GM19328 (cell line): ENCODE measurements around the gene NDEL1.

Source experiments
- ATAC-seq: cut with Tn5 transposase; IDR thresholded peaks from one replicate; pipeline ENCODE4 v1.9.1; 2021; ENCODE audit warnings: mild to moderate bottlenecking, moderate library complexity; ENCODE audit not compliant: unreplicated experiment

Gene NDEL1

GRCh38 chr17:8476741-8477140 lies 41.1 kb downstream of the NDEL1 start:
- ATAC-seq = no peak

- no peak for ATAC-seq
Observed at GRCh38 chr17:8477171-8477570, 41.5 kb downstream of the NDEL1 start.

- no peak for ATAC-seq
Observed at GRCh38 chr17:8477715-8478441, 42.2 kb downstream of the NDEL1 start.

GRCh38 chr17:8479431-8479947 lies 43.8 kb downstream of the NDEL1 start:
- ATAC-seq = no peak

GRCh38 chr17:8480011-8480976 lies 44.6 kb downstream of the NDEL1 start:
- no peak for ATAC-seq

GRCh38 chr17:8481089-8481488 lies 45.4 kb downstream of the NDEL1 start:
- no peak for ATAC-seq

DNA sequence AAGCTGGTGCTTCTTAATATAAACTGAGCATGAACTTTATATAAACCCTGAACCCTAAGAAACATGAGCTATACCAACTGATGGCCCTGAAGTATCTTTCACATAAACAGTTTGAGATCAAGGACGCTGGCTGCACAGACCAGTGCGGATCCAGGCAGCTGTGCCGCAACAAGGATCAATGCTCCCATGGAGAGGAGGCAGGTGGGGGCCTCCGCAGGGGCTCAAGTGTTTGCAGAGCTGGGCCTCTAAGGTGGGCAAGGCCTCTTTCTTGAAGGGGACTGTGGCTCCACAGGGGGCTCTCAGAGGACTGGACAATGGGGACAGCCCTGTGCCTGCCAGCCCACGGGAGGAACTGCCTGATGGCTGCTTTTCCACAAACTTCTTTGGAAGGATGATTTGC lies 46.0 kb downstream of the NDEL1 start:
- ATAC-seq = no peak

DNA sequence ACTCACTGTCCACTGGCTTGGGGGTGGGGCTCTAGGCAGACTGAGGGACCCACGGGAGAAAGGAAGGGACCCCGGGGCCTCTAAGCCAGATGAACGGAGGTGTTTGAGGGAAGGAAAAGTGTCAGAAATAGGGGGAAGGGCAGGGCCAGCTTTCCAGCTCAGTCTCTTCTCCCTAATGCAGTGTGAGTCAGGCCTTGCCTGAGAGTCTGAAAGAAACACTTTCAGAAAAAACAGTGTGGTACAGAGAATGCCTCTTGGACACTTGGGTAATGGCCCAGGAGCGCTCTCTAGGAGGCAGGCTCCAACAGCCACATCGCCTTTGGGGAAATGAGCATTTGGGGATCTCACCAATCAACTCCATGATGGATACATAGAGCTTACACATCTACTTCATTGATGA lies 46.9 kb downstream of the NDEL1 start:
- ATAC-seq = no peak

DNA sequence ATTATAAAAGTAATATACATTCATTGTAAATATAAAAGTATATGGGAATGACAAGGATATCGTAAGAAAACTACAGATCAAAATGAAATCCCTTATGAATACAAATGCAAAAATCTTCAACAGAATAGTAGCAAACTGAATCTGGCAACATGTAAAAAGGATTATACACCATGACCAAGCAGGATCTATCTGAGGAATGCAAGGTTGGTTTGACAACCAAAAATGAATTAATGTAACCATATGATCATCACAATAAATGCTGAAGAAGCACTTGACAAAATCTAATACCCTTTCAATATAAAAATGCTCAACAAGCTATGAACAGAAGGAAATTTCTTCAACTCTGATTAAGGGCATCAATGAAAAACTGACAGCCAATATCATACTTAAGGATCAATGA lies 48.8 kb downstream of the NDEL1 start:
- no peak for ATAC-seq

DNA sequence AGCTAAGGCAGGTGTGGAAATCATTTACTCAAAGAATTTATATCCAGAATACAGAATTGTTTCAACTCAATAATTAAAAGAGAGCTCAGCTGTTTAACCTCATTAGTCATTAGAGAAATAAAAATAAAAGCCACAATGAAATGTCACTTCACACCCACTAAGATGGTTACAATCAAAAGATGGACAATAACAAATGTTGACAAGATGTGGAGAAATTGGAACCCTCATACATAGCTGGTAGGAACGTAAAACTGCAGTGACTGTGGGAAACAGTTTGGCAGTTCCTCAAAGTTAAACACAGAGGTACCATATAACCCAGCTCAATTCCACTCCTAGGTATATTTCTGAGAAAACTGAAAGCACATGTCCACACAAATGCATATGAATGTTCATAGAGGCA lies 49.8 kb downstream of the NDEL1 start:
- ATAC-seq = no peak

DNA sequence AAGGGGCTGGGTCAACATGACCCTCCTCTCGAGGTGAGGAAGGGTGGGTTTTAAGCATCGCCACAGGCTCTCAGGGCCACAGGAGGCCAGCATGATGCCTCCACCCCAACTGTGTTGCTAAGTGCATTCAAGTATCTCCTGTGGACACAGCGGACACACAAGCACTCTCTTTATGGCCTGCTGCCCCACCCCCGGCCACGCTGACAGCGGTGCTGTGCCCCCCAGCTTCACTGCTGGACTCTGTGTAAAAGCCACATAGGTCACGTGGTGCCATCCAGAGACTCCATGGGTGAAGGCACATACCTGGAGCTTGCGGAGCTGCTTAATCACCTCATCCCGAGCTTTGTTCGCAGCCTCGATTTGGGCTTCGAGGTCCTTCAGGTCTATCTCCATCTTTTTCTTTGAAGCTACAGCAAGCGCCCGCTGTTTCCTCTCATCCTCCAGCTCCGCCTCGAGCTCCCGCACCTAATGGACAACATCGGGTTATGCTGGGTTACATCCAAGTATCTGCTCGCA lies 51.5 kb downstream of the NDEL1 start:
- ATAC-seq = no peak

DNA sequence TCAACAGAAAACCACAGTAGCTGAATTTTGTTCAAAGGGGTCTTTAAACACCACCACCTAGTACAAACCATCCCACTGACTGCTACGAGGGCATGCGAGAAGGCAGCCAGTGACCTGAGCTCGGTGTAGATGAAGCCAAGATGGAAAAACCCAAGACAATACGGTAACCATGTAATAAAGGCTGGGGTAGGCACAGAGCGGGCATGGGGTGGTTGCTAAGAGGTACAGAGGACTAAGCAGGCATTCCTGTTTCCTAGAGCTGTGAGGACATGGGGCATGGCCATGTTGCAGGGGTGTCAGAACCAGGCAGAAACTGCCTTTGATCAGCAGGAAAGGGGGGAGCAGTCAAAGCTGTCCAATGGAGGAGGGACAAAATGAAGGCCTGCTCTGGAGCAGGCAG lies 52.1 kb downstream of the NDEL1 start:
- ATAC-seq = no peak

DNA sequence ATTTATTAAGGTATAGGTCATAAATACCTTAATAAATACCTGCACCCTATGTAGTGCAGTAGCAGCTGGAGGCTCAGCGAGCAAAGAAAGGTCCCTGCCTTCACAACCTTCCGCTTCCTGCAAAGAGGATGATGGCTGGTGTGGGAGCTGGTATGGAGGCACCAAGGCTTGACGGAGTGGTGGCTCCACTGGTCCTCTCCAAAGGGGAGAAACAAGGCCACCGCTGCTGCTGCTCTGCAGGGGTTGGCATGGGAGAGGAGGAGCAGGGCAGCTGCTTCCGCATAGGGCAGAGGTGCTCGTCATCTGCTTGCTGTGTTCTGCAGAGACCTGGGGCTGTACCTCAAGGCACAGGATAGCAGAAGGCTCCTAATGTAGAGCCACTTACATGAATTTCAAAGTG lies 52.8 kb downstream of the NDEL1 start:
- no peak for ATAC-seq

GRCh38 chr17:8488901-8489300 lies 53.2 kb downstream of the NDEL1 start:
- ATAC-seq = no peak

DNA sequence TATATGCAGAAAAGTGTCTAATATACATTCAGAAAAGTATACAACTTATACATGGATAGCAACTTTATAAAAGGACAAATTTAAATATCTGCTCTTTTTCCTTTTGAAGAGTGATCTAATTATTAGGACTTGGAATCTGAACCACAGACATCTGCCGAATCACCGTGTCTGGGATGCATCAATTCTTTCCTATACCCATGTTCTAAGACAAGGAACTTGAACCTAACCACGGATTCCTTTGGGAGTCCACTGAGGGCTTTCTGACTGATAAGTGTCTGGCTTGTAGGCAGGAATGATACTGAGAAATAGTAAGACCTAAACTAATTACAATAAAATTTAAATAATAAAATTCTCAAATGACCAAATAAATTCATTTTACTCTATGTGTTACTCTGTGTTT lies 54.2 kb downstream of the NDEL1 start:
- no peak for ATAC-seq

GRCh38 chr17:8490256-8491023 lies 54.8 kb downstream of the NDEL1 start:
- ATAC-seq = no peak

GRCh38 chr17:8492121-8492520 lies 56.4 kb downstream of the NDEL1 start:
- ATAC-seq = no peak

DNA sequence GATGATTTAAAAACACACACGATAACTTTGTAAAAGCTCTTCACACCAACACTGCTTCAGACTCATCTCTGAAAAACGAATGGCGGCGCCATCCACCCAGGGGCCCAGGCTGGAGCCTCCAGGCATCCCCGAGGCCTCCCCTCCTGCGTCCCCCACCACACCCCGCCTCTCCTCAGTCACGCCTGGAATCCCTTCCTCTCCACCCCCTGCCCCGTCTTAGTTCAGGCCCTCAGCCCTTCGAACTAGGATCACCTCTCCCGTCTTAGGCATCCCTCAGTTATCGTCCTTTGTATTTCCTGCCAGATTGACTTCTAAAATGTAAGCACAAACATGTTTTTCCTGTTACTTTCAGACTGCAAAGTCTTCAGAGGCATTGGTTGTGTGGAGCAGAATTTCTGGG lies 58.3 kb downstream of the NDEL1 start:
- no peak for ATAC-seq

GRCh38 chr17:8494506-8495111 lies 58.9 kb downstream of the NDEL1 start:
- no peak for ATAC-seq

- ATAC-seq = no peak
Observed at GRCh38 chr17:8496081-8496480, 60.4 kb downstream of the NDEL1 start.

DNA sequence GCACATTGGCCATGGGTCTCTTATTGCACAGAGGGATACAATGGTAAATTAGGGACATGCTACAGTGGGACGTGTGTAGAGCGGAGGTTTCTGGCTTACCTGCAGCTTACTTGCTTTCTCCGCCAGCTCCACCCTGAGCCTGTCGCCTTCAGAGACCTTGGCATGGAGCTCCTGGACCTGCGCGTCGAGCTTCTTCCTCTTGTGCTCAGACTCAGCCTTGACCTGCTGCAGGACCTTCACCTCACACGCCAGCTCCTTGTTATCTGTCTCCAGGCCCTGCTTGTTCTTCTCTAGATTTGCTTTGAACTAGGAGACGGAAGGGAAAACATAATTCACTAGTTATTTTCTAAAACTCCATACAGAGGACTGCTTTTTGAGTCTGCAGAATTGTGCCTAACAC lies 63.5 kb downstream of the NDEL1 start:
- no peak for ATAC-seq
